WTC11 (cell line): ENCODE results near the gene SAP30BP. TPM values are rescaled to one million over a fixed set of nuclear protein-coding genes. Genes with fewer than 3 reads are reported as not detected.

Experiments used
- ATAC-seq: fragments of 200-7000 bp; cut with Tn5 transposase; 2 replicates; pipeline ENCODE4 v1.10.0; 2021; ENCODE audit warnings: mild to moderate bottlenecking, moderate library complexity
- CTCF ChIA-PET: fragments of 300-600 bp; sonication (Branson Sonifier 250); formaldehyde crosslinking; loops from one replicate; lab custom pipeline; 2021; ENCODE audit warnings: antibody characterized with exemption; lab: Charles Lee
- POLR2A ChIA-PET: fragments of 350-600 bp; sonication (Branson Sonifier 250); formaldehyde crosslinking; loops from one replicate; lab custom pipeline; 2021; ENCODE audit warnings: antibody characterized with exemption; lab: Charles Lee
- DNase-seq: peaks from one replicate; pipeline ENCODE4 v3.0.0; 2021; ENCODE audit warnings: low spot score
- H3K27ac Mint-ChIP-seq: 2 replicates; pipeline ENCODE4 v1.8.0; 2021; ENCODE audit warnings: mixed read lengths
- H3K27me3 Mint-ChIP-seq: 2 replicates; pipeline ENCODE4 v1.8.0; 2021; ENCODE audit warnings: low read depth, mild to moderate bottlenecking, moderate library complexity, mixed read lengths
- H3K36me3 Mint-ChIP-seq: 2 replicates; pipeline ENCODE4 v1.8.0; 2021; ENCODE audit warnings: mixed read lengths
- H3K4me1 Mint-ChIP-seq: 2 replicates; pipeline ENCODE4 v1.8.0; 2022; ENCODE audit warnings: mixed read lengths
- H3K4me3 Mint-ChIP-seq: 2 replicates; pipeline ENCODE4 v1.8.0; 2021; ENCODE audit warnings: mild to moderate bottlenecking, moderate library complexity, mixed read lengths
- H3K9me3 Mint-ChIP-seq: 2 replicates; pipeline ENCODE4 v1.8.0; 2021; ENCODE audit warnings: mixed read lengths
- ATF1 ChIP-seq: sonication (generic); formaldehyde crosslinking; IDR thresholded peaks from 2 replicates; pipeline ENCODE4 v1.8.1; 2023; ENCODE audit warnings: mild to moderate bottlenecking, moderate library complexity, missing genetic modification reagents
- ESRRA ChIP-seq: sonication (generic); formaldehyde crosslinking; IDR thresholded peaks from 2 replicates; pipeline ENCODE4 v1.8.1; 2022; ENCODE audit warnings: mild to moderate bottlenecking, missing genetic modification reagents, borderline replicate concordance
- IRF2 ChIP-seq: sonication (generic); formaldehyde crosslinking; IDR thresholded peaks from 2 replicates; pipeline ENCODE4 v1.8.0; 2022; ENCODE audit warnings: low read depth, missing genetic modification reagents, borderline replicate concordance
- JUN ChIP-seq: sonication (generic); formaldehyde crosslinking; IDR thresholded peaks from 2 replicates; pipeline ENCODE4 v1.8.0; 2023; ENCODE audit warnings: mild to moderate bottlenecking, missing genetic modification reagents
- NFE2L1 ChIP-seq: sonication (generic); formaldehyde crosslinking; IDR thresholded peaks from 2 replicates; pipeline ENCODE4 v1.8.1; 2023; ENCODE audit warnings: missing genetic modification reagents
- NFYB ChIP-seq: sonication (generic); formaldehyde crosslinking; conservative IDR thresholded peaks from 2 replicates; pipeline ENCODE4 v1.8.0; 2022; ENCODE audit warnings: low read depth, missing genetic modification reagents
- NR1H2 ChIP-seq: sonication (generic); formaldehyde crosslinking; IDR thresholded peaks from 2 replicates; pipeline ENCODE4 v1.9.0; 2021; ENCODE audit warnings: mild to moderate bottlenecking, moderate library complexity, missing genetic modification reagents
- SMAD3 ChIP-seq: sonication (generic); formaldehyde crosslinking; IDR thresholded peaks from 2 replicates; pipeline ENCODE4 v1.8.0; 2022; ENCODE audit warnings: missing genetic modification reagents, mild to moderate bottlenecking, borderline replicate concordance
- SP1 ChIP-seq: sonication (generic); formaldehyde crosslinking; conservative IDR thresholded peaks from 2 replicates; pipeline ENCODE4 v1.8.1; 2022; ENCODE audit warnings: missing genetic modification reagents
- TEAD1 ChIP-seq: sonication (generic); formaldehyde crosslinking; IDR thresholded peaks from 2 replicates; pipeline ENCODE4 v1.8.0; 2022; ENCODE audit warnings: mild to moderate bottlenecking, missing genetic modification reagents
- ZNF232 ChIP-seq: sonication (generic); formaldehyde crosslinking; IDR thresholded peaks from 2 replicates; pipeline ENCODE4 v1.8.0; 2022; ENCODE audit warnings: mild to moderate bottlenecking, missing genetic modification reagents
- ZNF416 ChIP-seq: fragments of 250-450 bp; sonication (Bioruptor Pico); IDR thresholded peaks from 2 replicates; pipeline ENCODE4 v1.9.0; 2021; ENCODE audit warnings: mild to moderate bottlenecking, inconsistent platforms
- ZNF423 ChIP-seq: fragments of 250-450 bp; sonication (Bioruptor Pico); IDR thresholded peaks from 2 replicates; pipeline ENCODE4 v2.1.2; 2022; ENCODE audit warnings: mild to moderate bottlenecking, moderate library complexity
- total RNA-seq: library from RNA; stranded (reverse); gene quantifications from 3 replicates; pipeline ENCODE4 v1.2.3, GENCODE V29; 2021
- TF ChIP-seq, protein P1 (sequence below): fragments of 250-450 bp; sonication (Bioruptor Pico); IDR thresholded peaks from 2 replicates; pipeline ENCODE4 v1.9.0; 2021; ENCODE audit warnings: mild to moderate bottlenecking
- TF ChIP-seq, protein P2 (sequence below): sonication (generic); formaldehyde crosslinking; IDR thresholded peaks from 2 replicates; pipeline ENCODE4 v1.8.0; 2022; ENCODE audit warnings: mild to moderate bottlenecking, missing genetic modification reagents
- TF ChIP-seq, protein P3 (sequence below): sonication (generic); formaldehyde crosslinking; conservative IDR thresholded peaks from 2 replicates; pipeline ENCODE4 v1.8.1; 2023; ENCODE audit warnings: mild to moderate bottlenecking, low read depth, missing genetic modification reagents, moderate library complexity
- TF ChIP-seq, protein P4 (sequence below): sonication (generic); formaldehyde crosslinking; IDR thresholded peaks from 2 replicates; pipeline ENCODE4 v1.8.0; 2022; ENCODE audit warnings: mild to moderate bottlenecking, missing genetic modification reagents
- TF ChIP-seq, protein P5 (sequence below): sonication (generic); formaldehyde crosslinking; IDR thresholded peaks from 2 replicates; pipeline ENCODE4 v1.8.1; 2023; ENCODE audit warnings: mild to moderate bottlenecking, missing genetic modification reagents, borderline replicate concordance
- TF ChIP-seq, protein P6 (sequence below): sonication (generic); formaldehyde crosslinking; IDR thresholded peaks from 2 replicates; pipeline ENCODE4 v1.8.1; 2023; ENCODE audit warnings: mild to moderate bottlenecking, missing genetic modification reagents
- TF ChIP-seq, protein P7 (sequence below): sonication (generic); formaldehyde crosslinking; IDR thresholded peaks from 2 replicates; pipeline ENCODE4 v1.8.1; 2022; ENCODE audit warnings: low read depth, mild to moderate bottlenecking, moderate library complexity, missing genetic modification reagents, borderline replicate concordance

Gene SAP30BP
- total RNA-seq, 1 experiment from 2014 or later: 86.8 TPM

DNA sequence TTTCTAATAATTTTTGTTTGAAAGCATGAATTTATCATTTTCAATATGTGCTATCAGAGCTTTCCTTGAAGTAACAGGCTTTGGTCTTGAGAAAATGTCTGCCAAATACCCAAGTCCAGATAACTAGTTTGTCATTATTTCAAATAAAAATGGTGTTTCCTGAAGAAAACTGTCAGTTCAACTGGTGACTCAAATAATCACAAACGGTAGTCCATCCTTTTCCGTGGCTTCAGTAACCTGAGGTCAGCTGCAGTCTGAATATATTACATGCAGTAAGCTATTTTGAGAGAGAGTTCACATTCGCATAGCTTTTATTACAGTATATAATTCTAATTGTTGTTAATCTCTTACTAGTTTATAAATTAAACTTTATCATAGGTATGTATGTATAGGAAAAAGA, 9.3 kb downstream of the SAP30BP start:
- ChIA-PET POLR2A (interaction anchor here (0.8 kb wide), 1 partner anchor 49 kb away, joined by 3 read pairs; no protein-coding TSS in a partner anchor), CTCF (interaction anchor here (0.8 to 1.9 kb wide), 3 partner anchors 51 to 74 kb away, joined by 3 to 6 read pairs (median 3); no protein-coding TSS in a partner anchor)
- Mint-ChIP-seq H3K4me3 (no peak overlapping the region), H3K27ac (no peak overlapping the region; the same call in 1 of the 2 replicates), H3K27me3 (no peaks in the 10 kb centered on the region), H3K4me1 (no peaks in the 10 kb centered on the region), H3K9me3 (no peaks in the 10 kb centered on the region), H3K36me3 (peaks cover 25% of the 10 kb centered on the region)
- ATAC-seq (no peak), DNase-seq (no peak)
- TF ChIP-seq ATF1 (CRISPR knock-in tag) (no peak), NFYB (CRISPR knock-in tag) (no peak)
- TF ChIP-seq, protein P1, sequence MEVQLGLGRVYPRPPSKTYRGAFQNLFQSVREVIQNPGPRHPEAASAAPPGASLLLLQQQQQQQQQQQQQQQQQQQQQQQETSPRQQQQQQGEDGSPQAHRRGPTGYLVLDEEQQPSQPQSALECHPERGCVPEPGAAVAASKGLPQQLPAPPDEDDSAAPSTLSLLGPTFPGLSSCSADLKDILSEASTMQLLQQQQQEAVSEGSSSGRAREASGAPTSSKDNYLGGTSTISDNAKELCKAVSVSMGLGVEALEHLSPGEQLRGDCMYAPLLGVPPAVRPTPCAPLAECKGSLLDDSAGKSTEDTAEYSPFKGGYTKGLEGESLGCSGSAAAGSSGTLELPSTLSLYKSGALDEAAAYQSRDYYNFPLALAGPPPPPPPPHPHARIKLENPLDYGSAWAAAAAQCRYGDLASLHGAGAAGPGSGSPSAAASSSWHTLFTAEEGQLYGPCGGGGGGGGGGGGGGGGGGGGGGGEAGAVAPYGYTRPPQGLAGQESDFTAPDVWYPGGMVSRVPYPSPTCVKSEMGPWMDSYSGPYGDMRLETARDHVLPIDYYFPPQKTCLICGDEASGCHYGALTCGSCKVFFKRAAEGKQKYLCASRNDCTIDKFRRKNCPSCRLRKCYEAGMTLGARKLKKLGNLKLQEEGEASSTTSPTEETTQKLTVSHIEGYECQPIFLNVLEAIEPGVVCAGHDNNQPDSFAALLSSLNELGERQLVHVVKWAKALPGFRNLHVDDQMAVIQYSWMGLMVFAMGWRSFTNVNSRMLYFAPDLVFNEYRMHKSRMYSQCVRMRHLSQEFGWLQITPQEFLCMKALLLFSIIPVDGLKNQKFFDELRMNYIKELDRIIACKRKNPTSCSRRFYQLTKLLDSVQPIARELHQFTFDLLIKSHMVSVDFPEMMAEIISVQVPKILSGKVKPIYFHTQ (CRISPR knock-in tag): no peak

DNA sequence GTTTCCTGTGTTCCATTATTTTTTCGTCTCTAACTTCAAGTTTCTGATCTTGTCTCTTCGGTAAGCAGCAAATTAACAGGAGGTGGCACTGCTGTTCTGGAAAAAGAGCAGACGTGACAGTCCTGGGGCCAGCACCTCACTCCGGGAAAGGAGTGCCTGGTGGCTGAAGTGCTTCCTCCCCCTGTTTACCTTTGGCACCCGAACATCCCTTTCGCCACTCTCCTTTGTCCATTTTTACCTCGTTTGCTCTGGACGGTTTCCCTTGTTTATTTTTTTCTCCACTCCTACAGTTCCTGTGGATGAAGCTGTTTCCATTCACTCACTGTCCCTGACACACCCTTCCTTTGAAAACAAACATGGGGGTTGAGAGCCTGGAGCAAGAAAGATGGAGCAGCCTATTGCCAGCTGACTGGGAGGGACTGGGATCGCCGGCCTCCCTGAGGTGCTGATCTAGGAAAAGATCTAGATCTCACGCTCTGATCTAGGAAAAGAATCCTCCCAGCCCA, 12.6 kb downstream of the SAP30BP start:
- no peak overlapping the region for H3K27ac Mint-ChIP-seq

DNA sequence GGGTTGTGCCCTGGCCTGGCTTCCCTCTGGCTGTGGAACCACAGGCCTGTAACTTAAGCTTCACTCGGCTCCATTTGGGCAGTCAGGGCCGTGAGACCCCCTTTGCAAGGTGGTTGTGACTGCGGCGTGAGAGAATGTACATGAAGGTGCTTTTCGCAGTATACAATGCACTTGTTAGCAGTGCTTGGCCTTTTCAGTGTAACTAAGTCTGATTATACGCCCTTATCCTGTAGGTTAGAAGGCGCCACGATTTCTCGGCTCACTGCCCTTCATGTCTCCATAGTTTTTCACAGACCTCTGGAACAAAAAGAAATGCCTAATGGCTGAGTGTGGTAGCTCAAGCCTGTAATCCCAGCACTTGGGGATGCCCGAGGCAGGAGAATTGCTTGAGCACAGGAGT, 13.3 kb downstream of the SAP30BP start:
- no peak for ATAC-seq
- no peaks in the 10 kb centered on the region for H3K27me3 Mint-ChIP-seq
- no peak overlapping the region for H3K4me3 Mint-ChIP-seq
- H3K4me1 Mint-ChIP-seq: no peaks in the 10 kb centered on the region
- H3K27ac Mint-ChIP-seq: no peak overlapping the region
- no peak for DNase-seq
- POLR2A ChIA-PET: no interaction called here
- H3K36me3 Mint-ChIP-seq: peaks cover 13% of the 10 kb centered on the region; the same call in 1 of the 2 replicates
- H3K9me3 Mint-ChIP-seq: no peaks in the 10 kb centered on the region
- CTCF ChIA-PET: interaction anchor here (1.3 to 1.8 kb wide), 4 partner anchors 12 to 79 kb away, joined by 3 to 8 read pairs (median 4); no protein-coding TSS in a partner anchor
- TF ChIP-seq TEAD1 (CRISPR knock-in tag): no peak
- TF ChIP-seq ESRRA: no peak
- TF ChIP-seq, protein P2, sequence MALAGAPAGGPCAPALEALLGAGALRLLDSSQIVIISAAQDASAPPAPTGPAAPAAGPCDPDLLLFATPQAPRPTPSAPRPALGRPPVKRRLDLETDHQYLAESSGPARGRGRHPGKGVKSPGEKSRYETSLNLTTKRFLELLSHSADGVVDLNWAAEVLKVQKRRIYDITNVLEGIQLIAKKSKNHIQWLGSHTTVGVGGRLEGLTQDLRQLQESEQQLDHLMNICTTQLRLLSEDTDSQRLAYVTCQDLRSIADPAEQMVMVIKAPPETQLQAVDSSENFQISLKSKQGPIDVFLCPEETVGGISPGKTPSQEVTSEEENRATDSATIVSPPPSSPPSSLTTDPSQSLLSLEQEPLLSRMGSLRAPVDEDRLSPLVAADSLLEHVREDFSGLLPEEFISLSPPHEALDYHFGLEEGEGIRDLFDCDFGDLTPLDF (CRISPR knock-in tag): no peak
- TF ChIP-seq, protein P3, sequence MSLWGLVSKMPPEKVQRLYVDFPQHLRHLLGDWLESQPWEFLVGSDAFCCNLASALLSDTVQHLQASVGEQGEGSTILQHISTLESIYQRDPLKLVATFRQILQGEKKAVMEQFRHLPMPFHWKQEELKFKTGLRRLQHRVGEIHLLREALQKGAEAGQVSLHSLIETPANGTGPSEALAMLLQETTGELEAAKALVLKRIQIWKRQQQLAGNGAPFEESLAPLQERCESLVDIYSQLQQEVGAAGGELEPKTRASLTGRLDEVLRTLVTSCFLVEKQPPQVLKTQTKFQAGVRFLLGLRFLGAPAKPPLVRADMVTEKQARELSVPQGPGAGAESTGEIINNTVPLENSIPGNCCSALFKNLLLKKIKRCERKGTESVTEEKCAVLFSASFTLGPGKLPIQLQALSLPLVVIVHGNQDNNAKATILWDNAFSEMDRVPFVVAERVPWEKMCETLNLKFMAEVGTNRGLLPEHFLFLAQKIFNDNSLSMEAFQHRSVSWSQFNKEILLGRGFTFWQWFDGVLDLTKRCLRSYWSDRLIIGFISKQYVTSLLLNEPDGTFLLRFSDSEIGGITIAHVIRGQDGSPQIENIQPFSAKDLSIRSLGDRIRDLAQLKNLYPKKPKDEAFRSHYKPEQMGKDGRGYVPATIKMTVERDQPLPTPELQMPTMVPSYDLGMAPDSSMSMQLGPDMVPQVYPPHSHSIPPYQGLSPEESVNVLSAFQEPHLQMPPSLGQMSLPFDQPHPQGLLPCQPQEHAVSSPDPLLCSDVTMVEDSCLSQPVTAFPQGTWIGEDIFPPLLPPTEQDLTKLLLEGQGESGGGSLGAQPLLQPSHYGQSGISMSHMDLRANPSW: no peak
- TF ChIP-seq, protein P4, sequence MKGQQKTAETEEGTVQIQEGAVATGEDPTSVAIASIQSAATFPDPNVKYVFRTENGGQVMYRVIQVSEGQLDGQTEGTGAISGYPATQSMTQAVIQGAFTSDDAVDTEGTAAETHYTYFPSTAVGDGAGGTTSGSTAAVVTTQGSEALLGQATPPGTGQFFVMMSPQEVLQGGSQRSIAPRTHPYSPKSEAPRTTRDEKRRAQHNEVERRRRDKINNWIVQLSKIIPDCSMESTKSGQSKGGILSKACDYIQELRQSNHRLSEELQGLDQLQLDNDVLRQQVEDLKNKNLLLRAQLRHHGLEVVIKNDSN (CRISPR knock-in tag): no peak
- TF ChIP-seq, protein P5, sequence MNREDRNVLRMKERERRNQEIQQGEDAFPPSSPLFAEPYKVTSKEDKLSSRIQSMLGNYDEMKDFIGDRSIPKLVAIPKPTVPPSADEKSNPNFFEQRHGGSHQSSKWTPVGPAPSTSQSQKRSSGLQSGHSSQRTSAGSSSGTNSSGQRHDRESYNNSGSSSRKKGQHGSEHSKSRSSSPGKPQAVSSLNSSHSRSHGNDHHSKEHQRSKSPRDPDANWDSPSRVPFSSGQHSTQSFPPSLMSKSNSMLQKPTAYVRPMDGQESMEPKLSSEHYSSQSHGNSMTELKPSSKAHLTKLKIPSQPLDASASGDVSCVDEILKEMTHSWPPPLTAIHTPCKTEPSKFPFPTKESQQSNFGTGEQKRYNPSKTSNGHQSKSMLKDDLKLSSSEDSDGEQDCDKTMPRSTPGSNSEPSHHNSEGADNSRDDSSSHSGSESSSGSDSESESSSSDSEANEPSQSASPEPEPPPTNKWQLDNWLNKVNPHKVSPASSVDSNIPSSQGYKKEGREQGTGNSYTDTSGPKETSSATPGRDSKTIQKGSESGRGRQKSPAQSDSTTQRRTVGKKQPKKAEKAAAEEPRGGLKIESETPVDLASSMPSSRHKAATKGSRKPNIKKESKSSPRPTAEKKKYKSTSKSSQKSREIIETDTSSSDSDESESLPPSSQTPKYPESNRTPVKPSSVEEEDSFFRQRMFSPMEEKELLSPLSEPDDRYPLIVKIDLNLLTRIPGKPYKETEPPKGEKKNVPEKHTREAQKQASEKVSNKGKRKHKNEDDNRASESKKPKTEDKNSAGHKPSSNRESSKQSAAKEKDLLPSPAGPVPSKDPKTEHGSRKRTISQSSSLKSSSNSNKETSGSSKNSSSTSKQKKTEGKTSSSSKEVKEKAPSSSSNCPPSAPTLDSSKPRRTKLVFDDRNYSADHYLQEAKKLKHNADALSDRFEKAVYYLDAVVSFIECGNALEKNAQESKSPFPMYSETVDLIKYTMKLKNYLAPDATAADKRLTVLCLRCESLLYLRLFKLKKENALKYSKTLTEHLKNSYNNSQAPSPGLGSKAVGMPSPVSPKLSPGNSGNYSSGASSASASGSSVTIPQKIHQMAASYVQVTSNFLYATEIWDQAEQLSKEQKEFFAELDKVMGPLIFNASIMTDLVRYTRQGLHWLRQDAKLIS (CRISPR knock-in tag): no peak
- no peak for TF ChIP-seq SP1
- TF ChIP-seq NFE2L1: no peak
- TF ChIP-seq ZNF232: no peak

More for the DNA sequence above, 12.6 kb downstream of the SAP30BP start:
- H3K9me3 Mint-ChIP-seq: no peaks in the 10 kb centered on the region
- no peaks in the 10 kb centered on the region for H3K27me3 Mint-ChIP-seq
- DNase-seq: no peak
- ATAC-seq: no peak
- CTCF ChIA-PET: interaction anchor here (1.3 to 1.8 kb wide), 5 partner anchors 13 to 79 kb away, joined by 3 to 8 read pairs (median 5); no protein-coding TSS in a partner anchor
- H3K4me3 Mint-ChIP-seq: no peak overlapping the region
- H3K36me3 Mint-ChIP-seq: peaks cover 13% of the 10 kb centered on the region; the same call in 1 of the 2 replicates
- no peaks in the 10 kb centered on the region for H3K4me1 Mint-ChIP-seq
- POLR2A ChIA-PET: no interaction called here
- TF ChIP-seq ZNF416: no peak
- TF ChIP-seq ZNF423 (CRISPR knock-in tag): no peak
- TF ChIP-seq SMAD3 (CRISPR knock-in tag): no peak
- TF ChIP-seq, protein P6, sequence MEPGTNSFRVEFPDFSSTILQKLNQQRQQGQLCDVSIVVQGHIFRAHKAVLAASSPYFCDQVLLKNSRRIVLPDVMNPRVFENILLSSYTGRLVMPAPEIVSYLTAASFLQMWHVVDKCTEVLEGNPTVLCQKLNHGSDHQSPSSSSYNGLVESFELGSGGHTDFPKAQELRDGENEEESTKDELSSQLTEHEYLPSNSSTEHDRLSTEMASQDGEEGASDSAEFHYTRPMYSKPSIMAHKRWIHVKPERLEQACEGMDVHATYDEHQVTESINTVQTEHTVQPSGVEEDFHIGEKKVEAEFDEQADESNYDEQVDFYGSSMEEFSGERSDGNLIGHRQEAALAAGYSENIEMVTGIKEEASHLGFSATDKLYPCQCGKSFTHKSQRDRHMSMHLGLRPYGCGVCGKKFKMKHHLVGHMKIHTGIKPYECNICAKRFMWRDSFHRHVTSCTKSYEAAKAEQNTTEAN (CRISPR knock-in tag): no peak
- no peak for TF ChIP-seq IRF2 (CRISPR knock-in tag)
- TF ChIP-seq NR1H2 (CRISPR knock-in tag): no peak
- TF ChIP-seq, protein P7, sequence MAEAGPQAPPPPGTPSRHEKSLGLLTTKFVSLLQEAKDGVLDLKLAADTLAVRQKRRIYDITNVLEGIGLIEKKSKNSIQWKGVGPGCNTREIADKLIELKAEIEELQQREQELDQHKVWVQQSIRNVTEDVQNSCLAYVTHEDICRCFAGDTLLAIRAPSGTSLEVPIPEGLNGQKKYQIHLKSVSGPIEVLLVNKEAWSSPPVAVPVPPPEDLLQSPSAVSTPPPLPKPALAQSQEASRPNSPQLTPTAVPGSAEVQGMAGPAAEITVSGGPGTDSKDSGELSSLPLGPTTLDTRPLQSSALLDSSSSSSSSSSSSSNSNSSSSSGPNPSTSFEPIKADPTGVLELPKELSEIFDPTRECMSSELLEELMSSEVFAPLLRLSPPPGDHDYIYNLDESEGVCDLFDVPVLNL: no peak
- TF ChIP-seq JUN: no peak
- no peak for TF ChIP-seq SP1
